ENCODE measurements around the gene PRDM16. TPM values are rescaled to one million over a fixed set of nuclear protein-coding genes. Genes with fewer than 3 reads are reported as not detected.

PRDM16 gene
- total RNA-seq, 2 donors from 2014 or later = 0.79 to 6.1 TPM

DNA sequence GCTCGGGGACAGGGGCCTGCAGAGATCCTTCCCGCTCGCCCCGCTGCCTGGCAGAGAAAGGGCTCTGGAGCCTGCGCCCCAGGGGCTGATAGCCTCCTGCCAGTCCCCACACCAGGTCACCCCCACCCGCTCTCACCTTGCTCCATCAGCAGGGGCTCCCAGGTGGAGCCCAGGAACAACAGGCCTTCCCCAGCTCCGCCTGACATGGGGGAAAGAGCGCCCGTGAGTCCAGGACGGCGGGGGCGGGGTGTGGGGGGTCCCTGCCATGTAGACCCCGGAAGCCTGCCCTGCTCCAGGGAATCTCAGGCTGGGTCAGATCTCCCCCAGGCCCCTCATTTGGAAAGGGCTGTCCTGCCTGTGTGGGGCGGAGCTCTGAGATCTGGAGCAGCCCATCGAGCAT lies 166.5 kb downstream of the PRDM16 start:
- H3K9ac ChIP-seq (ENCODE audit: low read depth in 2 of 2, low read length in 2 of 2) = no peak overlapping the region
- no peaks in the 10 kb centered on the region for H3K4me1 ChIP-seq
- no peaks in the 10 kb centered on the region for H3K9me3 ChIP-seq
- no peak for DNase-seq
- H3K27ac ChIP-seq = no peak overlapping the region
- TF ChIP-seq, protein P1, sequence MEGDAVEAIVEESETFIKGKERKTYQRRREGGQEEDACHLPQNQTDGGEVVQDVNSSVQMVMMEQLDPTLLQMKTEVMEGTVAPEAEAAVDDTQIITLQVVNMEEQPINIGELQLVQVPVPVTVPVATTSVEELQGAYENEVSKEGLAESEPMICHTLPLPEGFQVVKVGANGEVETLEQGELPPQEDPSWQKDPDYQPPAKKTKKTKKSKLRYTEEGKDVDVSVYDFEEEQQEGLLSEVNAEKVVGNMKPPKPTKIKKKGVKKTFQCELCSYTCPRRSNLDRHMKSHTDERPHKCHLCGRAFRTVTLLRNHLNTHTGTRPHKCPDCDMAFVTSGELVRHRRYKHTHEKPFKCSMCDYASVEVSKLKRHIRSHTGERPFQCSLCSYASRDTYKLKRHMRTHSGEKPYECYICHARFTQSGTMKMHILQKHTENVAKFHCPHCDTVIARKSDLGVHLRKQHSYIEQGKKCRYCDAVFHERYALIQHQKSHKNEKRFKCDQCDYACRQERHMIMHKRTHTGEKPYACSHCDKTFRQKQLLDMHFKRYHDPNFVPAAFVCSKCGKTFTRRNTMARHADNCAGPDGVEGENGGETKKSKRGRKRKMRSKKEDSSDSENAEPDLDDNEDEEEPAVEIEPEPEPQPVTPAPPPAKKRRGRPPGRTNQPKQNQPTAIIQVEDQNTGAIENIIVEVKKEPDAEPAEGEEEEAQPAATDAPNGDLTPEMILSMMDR (IDR thresholded peaks at IDR 0.05) = no peak
- intact Hi-C loops (cut with DNase I) = no loop called here
- H3K27me3 ChIP-seq = no peaks in the 10 kb centered on the region
- H3K36me3 ChIP-seq = no peaks in the 10 kb centered on the region
- H3K4me3 ChIP-seq = no peak overlapping the region

DNA sequence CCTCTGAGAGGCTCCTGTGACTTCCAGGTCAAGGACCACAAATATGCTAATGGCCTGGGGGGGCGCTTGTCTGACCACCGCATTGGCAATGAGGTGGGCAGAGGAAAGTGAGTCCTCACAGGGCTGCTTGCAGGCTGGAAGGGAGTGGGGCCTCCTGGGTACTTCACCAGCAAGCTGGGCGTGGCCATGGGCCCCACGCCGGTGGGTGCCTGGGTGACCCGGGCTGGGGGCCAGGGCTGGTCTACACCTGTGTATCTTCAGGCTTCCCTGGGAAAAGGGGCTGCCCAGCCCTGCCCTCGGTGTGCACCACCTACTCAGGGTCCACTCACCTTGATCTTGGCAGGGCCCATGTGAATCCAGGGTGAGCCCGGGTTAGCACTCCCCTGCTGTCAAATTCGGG lies 167.4 kb downstream of the PRDM16 start:
- DNase-seq = no peak
- H3K9me3 ChIP-seq = no peaks in the 10 kb centered on the region
- H3K9ac ChIP-seq (ENCODE audit: low read depth in 2 of 2, low read length in 2 of 2) = no peak overlapping the region
- no peak overlapping the region for H3K27ac ChIP-seq
- intact Hi-C loops (cut with DNase I) = no loop called here
- H3K27me3 ChIP-seq = no peaks in the 10 kb centered on the region
- TF ChIP-seq, protein P1 (IDR thresholded peaks at IDR 0.05) = no peak
- H3K4me3 ChIP-seq = no peak overlapping the region
- H3K36me3 ChIP-seq = no peaks in the 10 kb centered on the region
- no peaks in the 10 kb centered on the region for H3K4me1 ChIP-seq

DNA sequence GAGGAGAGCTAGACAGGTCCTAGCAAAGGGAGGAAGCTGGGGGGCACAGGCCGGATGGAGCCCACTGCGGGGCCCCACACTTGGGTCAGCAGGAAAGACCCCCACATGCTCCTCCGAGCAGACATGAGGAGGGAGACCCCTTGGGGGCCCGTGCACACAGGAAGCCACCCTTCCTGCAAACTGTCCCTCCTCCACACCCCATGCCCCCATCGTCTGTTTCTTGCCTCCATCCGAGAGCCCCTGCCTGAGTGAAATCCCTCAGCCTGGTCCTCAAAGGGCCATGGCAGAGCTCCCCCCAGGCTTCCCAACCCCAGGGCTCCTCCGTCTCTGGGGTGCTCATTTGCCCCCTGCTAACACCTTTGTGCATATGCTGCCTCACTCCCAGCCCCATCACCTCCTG lies 168.0 kb downstream of the PRDM16 start:
- Histone ChIP-seq H3K27me3 (no peaks in the 10 kb centered on the region), H3K4me3 (no peak overlapping the region), H3K9me3 (no peaks in the 10 kb centered on the region), H3K4me1 (no peaks in the 10 kb centered on the region), H3K9ac (ENCODE audit: low read depth in 2 of 2, low read length in 2 of 2) (no peak overlapping the region), H3K36me3 (no peaks in the 10 kb centered on the region), H3K27ac (no peak overlapping the region)
- no peak for DNase-seq
- TF ChIP-seq, protein P1 (IDR thresholded peaks at IDR 0.05) = no peak
- intact Hi-C loops (cut with DNase I) = no loop called here

DNA sequence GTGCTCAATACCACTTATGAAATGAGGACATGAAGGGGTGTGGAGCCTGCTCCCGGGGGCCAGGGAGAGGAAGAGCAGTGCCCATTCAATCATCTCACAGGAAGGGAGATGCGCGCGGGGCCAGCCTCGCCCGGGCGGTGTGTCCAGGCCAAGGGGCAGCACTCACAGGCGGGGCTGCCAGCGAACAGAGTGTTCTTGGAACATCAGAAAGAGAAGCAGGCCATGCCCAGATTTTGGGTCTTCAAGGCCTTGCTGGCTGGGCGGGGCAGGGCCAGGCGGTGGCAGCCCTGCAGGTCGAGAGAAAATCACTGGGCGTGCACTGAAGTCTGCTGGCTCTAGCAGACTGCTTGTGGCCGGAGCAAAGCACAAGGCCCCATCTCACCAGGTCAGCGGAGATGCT lies 168.6 kb downstream of the PRDM16 start:
- no peak for DNase-seq
- H3K4me3 ChIP-seq = no peak overlapping the region
- TF ChIP-seq, protein P1 (IDR thresholded peaks at IDR 0.05) = no peak
- intact Hi-C loops (cut with DNase I) = no loop called here
- H3K9ac ChIP-seq (ENCODE audit: low read depth in 2 of 2, low read length in 2 of 2) = no peak overlapping the region
- no peaks in the 10 kb centered on the region for H3K4me1 ChIP-seq
- H3K36me3 ChIP-seq = no peaks in the 10 kb centered on the region
- no peak overlapping the region for H3K27ac ChIP-seq
- no peaks in the 10 kb centered on the region for H3K27me3 ChIP-seq
- no peaks in the 10 kb centered on the region for H3K9me3 ChIP-seq

DNA sequence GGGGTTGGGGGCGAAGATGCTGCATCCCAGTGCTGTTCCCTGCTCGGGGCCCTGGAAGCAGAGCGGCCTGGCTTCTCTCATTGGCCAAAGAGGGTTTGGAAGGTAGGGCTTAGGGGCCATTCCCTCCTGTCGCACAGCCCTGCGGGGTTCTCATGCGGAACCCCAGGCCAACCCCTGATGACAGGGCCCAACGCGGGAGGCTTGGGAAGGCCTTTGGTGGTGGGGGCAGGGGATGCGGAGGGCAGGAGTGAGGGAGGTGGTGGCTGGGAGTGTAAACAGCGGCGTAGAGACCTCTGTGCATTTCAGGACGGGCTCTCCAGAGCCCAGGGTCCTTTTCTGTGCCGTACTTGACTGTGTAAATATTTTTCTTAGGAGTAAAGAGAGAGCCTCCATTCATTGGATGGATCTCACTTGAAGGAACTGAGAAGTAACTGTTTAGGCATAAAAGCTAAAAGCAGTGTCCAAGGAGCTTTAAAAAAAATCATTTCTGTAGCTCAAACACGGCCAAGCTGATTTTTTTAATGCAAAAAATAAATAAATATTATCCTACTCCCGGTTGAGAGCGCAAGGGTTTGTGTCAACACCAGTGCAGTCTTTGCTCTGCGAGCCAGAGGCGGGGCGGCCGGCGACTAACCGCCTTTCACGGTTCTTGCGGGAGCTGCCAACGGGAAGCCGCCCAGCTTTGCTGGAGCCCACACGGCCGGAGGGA lies 169.1 kb downstream of the PRDM16 start:
- no peaks in the 10 kb centered on the region for H3K4me1 ChIP-seq
- H3K4me3 ChIP-seq = no peak overlapping the region
- no peak overlapping the region for H3K27ac ChIP-seq
- intact Hi-C loops (cut with DNase I) = no loop called here
- DNase-seq = no peak
- no peaks in the 10 kb centered on the region for H3K27me3 ChIP-seq
- no peaks in the 10 kb centered on the region for H3K36me3 ChIP-seq
- TF ChIP-seq, protein P1 (IDR thresholded peaks at IDR 0.05) = no peak
- no peak overlapping the region for H3K9ac ChIP-seq (ENCODE audit: low read depth in 2 of 2, low read length in 2 of 2)
- no peaks in the 10 kb centered on the region for H3K9me3 ChIP-seq

All from colonic mucosa (tissue), 4 donors.